ENCODE measurements around the gene NEUROD2. TPM values are rescaled to one million over a fixed set of nuclear protein-coding genes. Genes with fewer than 3 reads are reported as not detected.

NEUROD2 gene
- polyA plus RNA-seq, 1 of the 3 experiments (the other 2 are of a cell fraction), result not detected

DNA sequence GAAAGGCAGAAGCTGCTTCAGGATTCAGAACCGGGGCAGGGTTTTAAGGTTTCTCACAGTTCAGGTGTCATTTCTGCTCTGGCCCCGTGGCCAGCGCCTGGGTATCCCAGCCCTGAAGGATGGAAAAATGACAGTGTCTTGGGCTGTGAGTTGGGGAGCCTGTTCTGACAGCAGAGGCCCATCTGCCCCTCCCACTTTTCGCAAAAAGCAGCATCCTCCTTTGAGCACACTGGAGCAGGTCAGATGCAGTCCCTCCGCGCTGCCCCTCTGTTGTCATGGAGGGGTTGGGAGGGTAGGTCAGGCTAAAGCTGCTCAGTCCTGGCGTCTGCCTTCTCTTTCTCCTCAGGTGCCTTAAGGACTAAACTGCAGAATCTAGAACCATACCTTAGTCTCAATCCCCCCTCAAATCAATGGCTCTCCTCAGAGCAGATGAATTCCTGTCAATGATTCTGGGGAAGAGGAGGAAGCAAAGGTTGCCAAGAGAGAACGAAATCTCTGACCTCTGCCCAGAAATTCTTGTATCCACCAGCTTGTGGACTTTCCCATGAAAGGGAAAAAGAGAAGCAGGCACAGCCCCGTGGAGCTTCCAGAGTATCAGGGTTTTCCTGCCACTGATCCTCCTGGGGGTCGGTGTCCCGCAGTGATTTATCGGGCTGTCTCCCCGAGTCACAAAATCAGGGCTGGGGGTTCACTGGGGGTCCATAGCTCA, 7.3 kb downstream of the NEUROD2 start:
- peak; percentile 31 for DNase-seq
- 6% methylated on average over 11 of the region's 13 CpGs for WGBS (ENCODE audit: low lambda C conversion rate)
- POLR2A ChIA-PET, result no interaction called here

DNA sequence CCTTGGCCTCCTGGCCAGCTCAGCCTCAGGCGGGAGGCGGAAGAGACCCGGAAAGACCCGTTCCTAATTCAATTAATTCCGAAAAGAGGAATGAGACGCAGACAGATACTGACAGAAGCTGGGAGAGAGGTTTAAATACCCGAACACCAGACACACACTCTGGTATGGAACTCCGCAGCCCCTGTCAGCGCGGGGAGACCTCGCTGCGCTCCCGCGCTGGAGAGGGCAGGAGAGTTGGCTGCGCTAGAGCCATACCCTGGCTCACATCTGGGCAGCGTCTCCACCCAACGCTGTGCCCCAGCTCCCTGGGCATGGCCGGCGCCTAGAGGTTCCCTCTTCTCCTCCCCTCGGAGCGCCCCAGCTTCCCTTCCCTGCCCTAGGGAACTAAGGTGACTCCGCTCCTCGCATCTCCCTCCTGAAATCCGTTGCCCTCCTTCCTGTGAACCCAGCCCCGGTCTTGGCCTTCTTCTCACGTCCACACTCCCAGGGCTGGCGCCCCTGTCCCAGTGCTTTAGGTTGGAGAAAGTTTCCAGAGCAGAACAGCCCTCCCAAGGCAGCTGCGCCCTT, 8.0 kb downstream of the NEUROD2 start:
- Histone ChIP-seq H3K9ac (no peak overlapping the region), H2AFZ (ENCODE audit: low read depth) (no peak overlapping the region), H4K20me1 (ENCODE audit: insufficient read depth) (peaks cover 17% of the 10 kb centered on the region; the same call in 1 of the 2 replicates), H3K27me3 (ENCODE audit: insufficient read depth) (peaks cover 96% of the 10 kb centered on the region), H3F3A (replicated peaks; ENCODE audit: insufficient read depth) (no peaks in the 10 kb centered on the region), H3K9me3 (no peaks in the 10 kb centered on the region), H3K4me2 (peak overlapping the region; percentile 72; the same call in 1 of the 2 replicates), H3K79me2 (ENCODE audit: insufficient read depth) (no peaks in the 10 kb centered on the region), H3K4me1 (ENCODE audit: control insufficient read depth in 1 of 2, insufficient read depth in 2 of 2, low read depth in 1 of 2, low read length in 1 of 2) (peaks cover 7 to 32% of the 10 kb centered on the region in 2 experiments), H3K36me3 (replicated peaks in 1 of 2; ENCODE audit: control insufficient read depth in 1 of 2, insufficient read depth in 2 of 2, low read length in 1 of 2) (no peaks in the 10 kb centered on the region), H3K9me2 (no peaks in the 10 kb centered on the region), H3K4me3 (ENCODE audit: low read depth in 2 of 2, low read length in 1 of 2) (no peak overlapping the region), H3K27ac (ENCODE audit: low read depth in 2 of 2, low read length in 1 of 2) (no peak overlapping the region)
- WGBS (ENCODE audit: low lambda C conversion rate), result 12% methylated on average over 22 of the region's 28 CpGs
- TF ChIP-seq MXI1 (IDR thresholded peaks at IDR 0.05; ENCODE audit: low read depth, low read length) (no peak), ELF1 (IDR thresholded peaks at IDR 0.05) (no peak), TEAD4 (IDR thresholded peaks at IDR 0.05; ENCODE audit: borderline replicate concordance, insufficient read depth) (no peak), SMC3 (IDR thresholded peaks at IDR 0.05; ENCODE audit: low read depth, low read length) (no peak)
- ChIA-PET POLR2A (no interaction called here), CTCF (interaction anchor here (0.6 to 17.5 kb wide), 7 partner anchors 22 to 72 kb away, joined by 3 to 285 read pairs (median 4); partner anchors contain the start of gene PPP1R1B)
- DNase-seq, result peak; percentile 60

More for the DNA sequence above, 7.3 kb downstream of the NEUROD2 start:
- Histone ChIP-seq H3K9ac (no peak overlapping the region), H2AFZ (ENCODE audit: low read depth) (no peak overlapping the region), H3K4me3 (ENCODE audit: low read depth in 2 of 2, low read length in 1 of 2) (no peak overlapping the region), H3K79me2 (ENCODE audit: insufficient read depth) (no peaks in the 10 kb centered on the region), H3K9me2 (no peaks in the 10 kb centered on the region), H3K9me3 (no peaks in the 10 kb centered on the region), H3F3A (replicated peaks; ENCODE audit: insufficient read depth) (no peaks in the 10 kb centered on the region), H4K20me1 (ENCODE audit: insufficient read depth) (peaks cover 17% of the 10 kb centered on the region; the same call in 1 of the 2 replicates), H3K36me3 (replicated peaks in 1 of 2; ENCODE audit: control insufficient read depth in 1 of 2, insufficient read depth in 2 of 2, low read length in 1 of 2) (no peaks in the 10 kb centered on the region), H3K27me3 (ENCODE audit: insufficient read depth) (peaks cover 96% of the 10 kb centered on the region), H3K4me2 (no peak overlapping the region), H3K27ac (ENCODE audit: low read depth in 2 of 2, low read length in 1 of 2) (no peak overlapping the region), H3K4me1 (ENCODE audit: control insufficient read depth in 1 of 2, insufficient read depth in 2 of 2, low read depth in 1 of 2, low read length in 1 of 2) (peaks cover 7 to 32% of the 10 kb centered on the region in 2 experiments)
- TF ChIP-seq MXI1 (IDR thresholded peaks at IDR 0.05; ENCODE audit: low read depth, low read length), result no peak
- no peak for TF ChIP-seq YY1 (IDR thresholded peaks at IDR 0.05; ENCODE audit: low read depth)
- no peak for TF ChIP-seq SMC3 (IDR thresholded peaks at IDR 0.05; ENCODE audit: low read depth, low read length)
- no peak for TF ChIP-seq ELF1 (IDR thresholded peaks at IDR 0.05)
- TF ChIP-seq NFIC (IDR thresholded peaks at IDR 0.05; ENCODE audit: borderline replicate concordance), result no peak
- TF ChIP-seq, protein P1, sequence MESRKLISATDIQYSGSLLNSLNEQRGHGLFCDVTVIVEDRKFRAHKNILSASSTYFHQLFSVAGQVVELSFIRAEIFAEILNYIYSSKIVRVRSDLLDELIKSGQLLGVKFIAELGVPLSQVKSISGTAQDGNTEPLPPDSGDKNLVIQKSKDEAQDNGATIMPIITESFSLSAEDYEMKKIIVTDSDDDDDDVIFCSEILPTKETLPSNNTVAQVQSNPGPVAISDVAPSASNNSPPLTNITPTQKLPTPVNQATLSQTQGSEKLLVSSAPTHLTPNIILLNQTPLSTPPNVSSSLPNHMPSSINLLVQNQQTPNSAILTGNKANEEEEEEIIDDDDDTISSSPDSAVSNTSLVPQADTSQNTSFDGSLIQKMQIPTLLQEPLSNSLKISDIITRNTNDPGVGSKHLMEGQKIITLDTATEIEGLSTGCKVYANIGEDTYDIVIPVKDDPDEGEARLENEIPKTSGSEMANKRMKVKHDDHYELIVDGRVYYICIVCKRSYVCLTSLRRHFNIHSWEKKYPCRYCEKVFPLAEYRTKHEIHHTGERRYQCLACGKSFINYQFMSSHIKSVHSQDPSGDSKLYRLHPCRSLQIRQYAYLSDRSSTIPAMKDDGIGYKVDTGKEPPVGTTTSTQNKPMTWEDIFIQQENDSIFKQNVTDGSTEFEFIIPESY (IDR thresholded peaks at IDR 0.05; ENCODE audit: borderline replicate concordance, low read depth), result no peak
- CTCF ChIA-PET, result interaction anchor here (1.0 to 17.5 kb wide), 6 partner anchors 22 to 71 kb away, joined by 3 to 285 read pairs (median 7); partner anchors contain the start of gene PPP1R1B
